Pancreas (tissue), 10 donors: Measurements from ENCODE around the gene KIAA1671. TPM values are rescaled to one million over a fixed set of nuclear protein-coding genes. Genes with fewer than 3 reads are reported as not detected.

ENCODE experiments used
- ATAC-seq, 4 donors: fragments of 200-7000 bp; cut with Tn5 transposase; one replicate each; pipeline versions ENCODE4 v1.8.0 to v1.9.1; 2020; ENCODE audit warnings: mild to moderate bottlenecking in 4 of 4, moderate library complexity in 4 of 4
- DNase-seq, 6 donors: peaks; one replicate each; pipeline ENCODE4 v3.0.0-alpha.2; 2020
- FAIRE-seq: peaks from 2 replicates; lab custom pipeline; 2012; peaks lifted over from hg19 to GRCh38; lab: Jason Lieb, UNC
- H3K27ac ChIP-seq, 4 donors: fragments of 200-600 bp; sonication (generic); 1 replicate in 3 of 4; 2 replicates in 1 of 4; pipeline versions ENCODE4 v1.5.0 to v1.8.0; 2020
- H3K27me3 ChIP-seq, 4 donors: fragments of 200-600 bp; one replicate each; pipeline ENCODE4 v1.8.0; 2021
- H3K36me3 ChIP-seq, 3 donors: fragments of 200-600 bp; sonication (generic) in 1 of 3; one replicate each; pipeline versions ENCODE4 v1.5.0 to v1.8.0; 2020 to 2021
- H3K4me1 ChIP-seq, 3 donors: fragments of 200-600 bp; one replicate each; pipeline ENCODE4 v1.8.0; 2021
- H3K4me3 ChIP-seq, 4 donors: fragments of 200-600 bp; sonication (generic) in 2 of 4; one replicate each; pipeline versions ENCODE4 v1.5.0 to v1.8.0; 2020 to 2021
- H3K9me3 ChIP-seq, 4 donors: fragments of 200-600 bp; one replicate each; pipeline ENCODE4 v1.8.0; 2021
- WGBS, 2 donors: extraction: QIAGEN DNeasy Blood & Tissue Kit; methylation state at CpG; one replicate each; pipeline ENCODE4 v1.1.7; 2013; 5-methylcytosine and 5-hydroxymethylcytosine counted together
- intact Hi-C, 3 donors: fragments of 100-400 bp; cut with DNase I; formaldehyde crosslinking; loops; one replicate each; pipeline versions ENCODE4 v1.11.1 to v1.14.2; 2022
- polyA plus RNA-seq, 2 donors: library from polyadenylated mRNA; stranded (reverse); fragments of 200-250 nt; gene quantifications; one replicate each; pipeline ENCODE4 v1.2.3, GENCODE V29; 2013
- total RNA-seq, 6 donors: library from RNA; stranded (reverse); fragmentation: NEBNext Ultra II Directional in 4 of 6; extraction: Animal tissue kit (Norgen Biotek cat#: 25700) in 4 of 6; gene quantifications; one replicate each; pipeline versions ENCODE4 v1.2.1 to v1.2.4, GENCODE V29; 2021 to 2023
- TF ChIP-seq, protein P1 (sequence below), 4 donors: fragments of 200-600 bp; sonication (generic) in 3 of 4; IDR thresholded peaks; one replicate each; pipeline versions ENCODE4 v1.5.0 to v1.8.0; 2021; ENCODE audit warnings: antibody characterized with exemption in 4 of 4
- donor health status: healthy with polysubstance abuse.
- donor health status: DM: no; HTN: no; CAD: no; lungs with moderate emphysema.
- donor health status: DM: no; HTN: no; CAD: no.
- donor health status: control.
- donor health status: control.
- donor health status: Bipolar disorder and iron deficiency.
- donor health status: DM: yes; HTN: yes; CAD: no.
- donor health status: DM: no; HTN: no; CAD: no.
- donor health status: DM: no; HTN: no; CAD: no.
- donor health status: DM: yes; HTN: yes; CAD: no.

Gene KIAA1671
- total and polyA plus RNA-seq, 8 donors, result 8.3 to 28.8 (median 19.0) TPM

DNA sequence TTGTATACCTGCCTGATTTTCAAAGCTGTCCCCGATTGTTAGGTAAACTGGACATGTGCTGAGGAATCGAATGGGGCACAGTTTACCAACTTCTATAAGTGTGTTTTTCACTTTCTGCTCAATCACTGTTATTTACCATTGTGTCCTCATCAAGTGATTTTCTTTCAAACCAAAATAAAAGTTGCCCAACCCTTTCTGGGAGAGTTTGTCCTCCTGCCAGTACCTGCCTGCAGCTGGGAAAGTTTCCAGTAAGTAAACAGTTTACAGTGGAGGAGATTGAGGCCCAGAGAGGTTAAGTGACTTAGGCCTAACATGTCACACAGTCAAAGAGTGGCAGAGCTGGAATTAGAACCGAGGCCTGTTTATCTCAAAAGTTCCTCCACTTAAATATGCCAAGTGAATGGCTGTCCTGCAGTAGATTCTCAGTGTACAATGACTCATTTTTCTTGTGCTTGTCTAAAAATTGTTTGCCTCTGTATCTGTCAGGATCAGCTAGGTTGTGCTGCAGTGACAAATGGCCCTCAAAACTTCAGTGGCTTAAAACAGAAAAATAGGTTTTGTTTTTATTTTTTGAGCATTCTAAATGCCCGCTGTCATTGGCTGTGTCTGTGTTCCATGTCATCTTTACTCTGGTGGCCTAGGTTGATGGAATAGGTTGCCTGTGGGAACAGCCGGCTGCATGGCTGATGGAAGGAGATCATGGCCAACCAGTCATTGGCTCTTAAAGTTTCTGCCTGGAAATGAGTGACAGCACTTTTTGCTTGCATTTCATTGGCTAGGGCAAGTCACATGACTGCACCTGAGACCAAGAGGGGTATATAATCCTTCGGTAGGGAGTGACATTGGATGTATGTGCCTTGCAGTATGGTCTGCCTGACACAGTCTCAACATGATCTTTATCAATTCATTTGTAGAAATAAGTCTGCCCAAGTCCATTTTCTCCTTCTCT is 185.3 kb downstream of the KIAA1671 start:
- 57 to 60% methylated on average over 6 of the region's 6 CpGs for WGBS, 2 donors
- peaks cover 0 to 34% (median 9%) of the 10 kb centered on the region in 3 donors for H3K4me1 ChIP-seq
- no peaks in the 10 kb centered on the region for H3K36me3 ChIP-seq
- ATAC-seq (peak; percentile 34 to 77 (median 68)), FAIRE-seq (no peak), DNase-seq (peak in 1 of 6 donors; percentile 36)
- no peaks in the 10 kb centered on the region for H3K27me3 ChIP-seq
- H3K4me3 ChIP-seq, result no peak overlapping the region
- TF ChIP-seq, protein P1, sequence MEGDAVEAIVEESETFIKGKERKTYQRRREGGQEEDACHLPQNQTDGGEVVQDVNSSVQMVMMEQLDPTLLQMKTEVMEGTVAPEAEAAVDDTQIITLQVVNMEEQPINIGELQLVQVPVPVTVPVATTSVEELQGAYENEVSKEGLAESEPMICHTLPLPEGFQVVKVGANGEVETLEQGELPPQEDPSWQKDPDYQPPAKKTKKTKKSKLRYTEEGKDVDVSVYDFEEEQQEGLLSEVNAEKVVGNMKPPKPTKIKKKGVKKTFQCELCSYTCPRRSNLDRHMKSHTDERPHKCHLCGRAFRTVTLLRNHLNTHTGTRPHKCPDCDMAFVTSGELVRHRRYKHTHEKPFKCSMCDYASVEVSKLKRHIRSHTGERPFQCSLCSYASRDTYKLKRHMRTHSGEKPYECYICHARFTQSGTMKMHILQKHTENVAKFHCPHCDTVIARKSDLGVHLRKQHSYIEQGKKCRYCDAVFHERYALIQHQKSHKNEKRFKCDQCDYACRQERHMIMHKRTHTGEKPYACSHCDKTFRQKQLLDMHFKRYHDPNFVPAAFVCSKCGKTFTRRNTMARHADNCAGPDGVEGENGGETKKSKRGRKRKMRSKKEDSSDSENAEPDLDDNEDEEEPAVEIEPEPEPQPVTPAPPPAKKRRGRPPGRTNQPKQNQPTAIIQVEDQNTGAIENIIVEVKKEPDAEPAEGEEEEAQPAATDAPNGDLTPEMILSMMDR (IDR thresholded peaks at IDR 0.05), result no peak
- no peaks in the 10 kb centered on the region for H3K9me3 ChIP-seq
- intact Hi-C loops, result no loop called here
- H3K27ac ChIP-seq, result peak overlapping the region in 2 of 4 donors; percentile 29 to 55

DNA sequence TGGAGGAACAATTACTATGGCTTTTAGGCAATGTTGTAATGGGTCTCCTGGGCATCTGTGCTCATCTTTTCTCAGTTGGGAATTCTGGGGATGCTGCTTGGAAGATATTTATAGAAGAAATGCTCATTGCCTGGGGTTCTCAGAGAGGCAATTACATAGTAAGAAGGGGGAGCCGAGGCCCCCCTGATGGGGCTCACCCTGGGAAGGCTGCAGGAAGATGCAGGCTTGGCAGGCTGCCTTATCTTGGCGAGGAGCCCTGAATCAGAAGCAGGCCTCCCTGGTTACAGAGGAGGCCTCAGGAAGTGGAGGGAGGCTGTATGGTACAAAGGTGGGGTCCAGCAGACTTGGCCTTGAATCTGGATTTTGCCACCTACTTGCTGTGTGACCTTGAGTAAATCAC is 186.5 kb downstream of the KIAA1671 start:
- Histone ChIP-seq H3K36me3 (no peaks in the 10 kb centered on the region), H3K4me3 (no peak overlapping the region), H3K9me3 (no peaks in the 10 kb centered on the region), H3K27ac (peak overlapping the region in 1 of 4 donors; percentile 6), H3K27me3 (no peaks in the 10 kb centered on the region), H3K4me1 (peaks cover 0 to 22% (median 0%) of the 10 kb centered on the region in 3 donors)
- WGBS, 2 donors, result 44 to 56% methylated on average over 2 of the region's 2 CpGs
- ATAC-seq (peak in 1 of 4 donors; percentile 20), DNase-seq (peak in 2 of 6 donors; percentile 31 to 56), FAIRE-seq (no peak)
- TF ChIP-seq, protein P1 (IDR thresholded peaks at IDR 0.05), result no peak
- intact Hi-C loops, result no loop called here

DNA sequence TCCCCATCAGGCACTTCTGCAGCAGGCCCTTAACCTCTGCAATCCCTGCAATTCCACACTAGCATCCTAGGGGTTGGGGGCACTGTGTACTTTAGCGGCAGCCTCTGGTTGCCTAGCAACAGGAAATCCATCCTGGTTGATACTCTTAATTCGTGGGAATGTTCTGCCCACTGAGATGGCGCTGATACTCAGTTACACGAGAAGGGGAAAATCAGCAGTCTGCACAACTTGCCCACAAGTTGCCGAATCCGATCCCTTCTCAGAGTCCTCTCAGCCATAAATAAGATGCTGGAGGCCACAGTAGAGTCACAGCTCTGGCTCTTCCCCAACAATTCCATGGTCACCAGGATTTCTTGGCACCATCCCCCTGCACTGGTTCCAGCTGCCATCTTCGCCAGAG is 189.6 kb downstream of the KIAA1671 start:
- H3K27me3 ChIP-seq, result no peaks in the 10 kb centered on the region
- DNase-seq (no peak), ATAC-seq (no peak), FAIRE-seq (no peak)
- no peaks in the 10 kb centered on the region for H3K9me3 ChIP-seq
- TF ChIP-seq, protein P1 (IDR thresholded peaks at IDR 0.05), result no peak
- WGBS, 2 donors, result 78 to 86% methylated on average over 7 of the region's 7 CpGs
- no peak overlapping the region for H3K4me3 ChIP-seq
- peaks cover 0 to 6% (median 0%) of the 10 kb centered on the region in 3 donors for H3K4me1 ChIP-seq
- no peaks in the 10 kb centered on the region for H3K36me3 ChIP-seq
- H3K27ac ChIP-seq, result no peak overlapping the region
- intact Hi-C loops, result no loop called here

DNA sequence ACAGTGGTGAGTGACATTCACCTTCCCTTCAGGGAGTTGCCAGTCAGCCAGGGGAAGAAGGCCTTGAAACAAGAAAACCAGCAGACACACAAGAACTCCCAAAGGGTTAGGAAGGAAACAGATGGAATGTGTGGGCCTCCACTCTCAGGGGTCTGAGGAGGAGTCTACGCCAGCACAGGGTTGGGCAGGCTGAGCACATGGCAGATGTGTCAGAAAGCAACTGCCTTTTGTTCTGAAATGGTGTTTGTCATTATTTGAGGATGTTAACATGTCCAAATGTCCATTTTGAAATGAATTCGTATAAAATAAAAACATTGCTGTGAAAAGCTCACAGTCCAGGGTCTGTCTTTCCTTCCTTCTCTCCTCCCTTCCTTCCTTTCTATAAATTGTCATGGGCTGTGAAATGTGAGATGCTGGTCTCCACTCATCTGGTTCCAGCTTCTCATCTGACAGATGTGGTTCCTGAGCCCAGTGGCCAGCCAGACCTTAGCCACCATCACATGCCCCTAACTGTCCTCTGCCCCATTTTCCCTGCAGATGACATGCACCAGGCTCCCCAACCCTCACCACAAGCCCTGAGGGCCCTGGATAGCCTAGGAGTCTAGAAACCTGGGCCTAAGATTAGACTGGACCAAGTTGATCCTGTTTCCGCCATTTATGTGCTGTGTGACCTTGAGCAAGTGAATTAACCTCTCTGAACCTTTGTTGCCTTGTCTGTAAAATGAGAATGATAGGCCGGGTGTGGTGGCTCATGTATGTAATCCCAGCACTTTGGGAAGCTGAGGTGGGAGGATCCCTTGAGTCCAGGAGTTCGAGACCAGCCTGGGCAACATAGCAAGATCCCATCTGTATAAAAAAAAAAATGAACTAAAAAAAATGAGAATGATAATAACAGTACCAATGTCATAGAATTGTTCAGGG is 190.9 kb downstream of the KIAA1671 start:
- FAIRE-seq, result no peak
- Histone ChIP-seq H3K27me3 (no peaks in the 10 kb centered on the region), H3K27ac (no peak overlapping the region), H3K4me3 (no peak overlapping the region), H3K36me3 (no peaks in the 10 kb centered on the region), H3K9me3 (no peaks in the 10 kb centered on the region), H3K4me1 (peaks cover 0 to 3% (median 0%) of the 10 kb centered on the region in 3 donors)
- ATAC-seq, result no peak
- no peak for DNase-seq
- intact Hi-C loops, result no loop called here
- TF ChIP-seq, protein P1 (IDR thresholded peaks at IDR 0.05), result no peak
- WGBS, 2 donors, result 88 to 91% methylated on average over 5 of the region's 5 CpGs
